ENCODE results near the gene YJU2.

The YJU2 gene

GRCh38 chr19:4298810-4299550 lies 52.1 kb downstream of the YJU2 start:
- no peak for DNase-seq (ENCODE audit: extremely low read depth, low read depth)
- TF ChIP-seq CTCF (IDR thresholded peaks at IDR 0.05; ENCODE audit: low read depth, low read length): no peak

GRCh38 chr19:4300589-4300988 lies 53.7 kb downstream of the YJU2 start:
- TF ChIP-seq CTCF (IDR thresholded peaks at IDR 0.05; ENCODE audit: low read depth, low read length): no peak
- no peak for DNase-seq (ENCODE audit: extremely low read depth, low read depth)

- TF ChIP-seq CTCF (IDR thresholded peaks at IDR 0.05; ENCODE audit: low read depth, low read length): no peak
- no peak for DNase-seq (ENCODE audit: extremely low read depth, low read depth)
Observed at GRCh38 chr19:4301590-4302242, 54.8 kb downstream of the YJU2 start.

GRCh38 chr19:4302243-4302640 lies 55.4 kb downstream of the YJU2 start, which contains the start of gene TMIGD2:
Gene TMIGD2 (minus strand): TSS chr19:4302389. CDS start chr19:4302385, 4 bp downstream.
- TF ChIP-seq CTCF (IDR thresholded peaks at IDR 0.05; ENCODE audit: low read depth, low read length): no peak
- DNase-seq (ENCODE audit: extremely low read depth, low read depth): no peak

GRCh38 chr19:4303819-4304537 lies 57.1 kb downstream of the YJU2 start:
- TF ChIP-seq CTCF (IDR thresholded peaks at IDR 0.05; ENCODE audit: low read depth, low read length): no peak
- DNase-seq (ENCODE audit: extremely low read depth, low read depth): no peak

GRCh38 chr19:4304538-4305256 lies 57.8 kb downstream of the YJU2 start, which contains the start of gene FSD1:
Gene FSD1 (plus strand): TSS chr19:4304598. CDS start chr19:4304747, 149 bp downstream.
- DNase-seq (ENCODE audit: extremely low read depth, low read depth): no peak
- TF ChIP-seq CTCF (IDR thresholded peaks at IDR 0.05; ENCODE audit: low read depth, low read length): no peak

All from AG09319 (cell line).